HL-60 (cell line): Measurements from ENCODE around the gene MT4.

Experiments
- SPI1 ChIP-seq: IDR thresholded peaks from 2 replicates; pipeline ENCODE4 v1.6.1; 2012; ENCODE audit warnings: low read depth, mild to moderate bottlenecking, borderline replicate concordance
- TF ChIP-seq, protein P1 (sequence below): IDR thresholded peaks from one replicate; pipeline ENCODE4 v1.5.1; 2011; ENCODE audit warnings: low read length, control low read depth, inconsistent platforms; ENCODE audit not compliant: insufficient read depth

DNA sequence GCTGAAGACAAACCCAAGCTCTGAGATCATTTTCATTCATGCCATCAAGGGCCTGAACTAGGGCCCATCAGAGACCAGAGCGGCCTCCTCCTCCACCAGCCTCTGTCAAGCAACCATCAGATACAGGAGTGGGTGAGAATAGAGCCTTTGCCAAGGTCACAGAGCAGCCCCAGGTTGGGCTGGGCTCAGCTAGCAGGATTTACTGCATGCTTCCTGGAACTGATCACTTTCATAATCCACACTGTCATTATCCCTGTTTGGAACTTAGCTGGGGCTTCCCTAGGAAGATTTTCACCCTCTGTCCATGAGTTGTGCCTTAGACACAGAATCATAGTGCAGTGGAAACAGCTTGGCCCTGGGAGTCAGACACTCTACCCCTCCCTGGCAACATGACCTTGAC lies 5.1 kb downstream of the MT4 start:
- TF ChIP-seq, protein P1, sequence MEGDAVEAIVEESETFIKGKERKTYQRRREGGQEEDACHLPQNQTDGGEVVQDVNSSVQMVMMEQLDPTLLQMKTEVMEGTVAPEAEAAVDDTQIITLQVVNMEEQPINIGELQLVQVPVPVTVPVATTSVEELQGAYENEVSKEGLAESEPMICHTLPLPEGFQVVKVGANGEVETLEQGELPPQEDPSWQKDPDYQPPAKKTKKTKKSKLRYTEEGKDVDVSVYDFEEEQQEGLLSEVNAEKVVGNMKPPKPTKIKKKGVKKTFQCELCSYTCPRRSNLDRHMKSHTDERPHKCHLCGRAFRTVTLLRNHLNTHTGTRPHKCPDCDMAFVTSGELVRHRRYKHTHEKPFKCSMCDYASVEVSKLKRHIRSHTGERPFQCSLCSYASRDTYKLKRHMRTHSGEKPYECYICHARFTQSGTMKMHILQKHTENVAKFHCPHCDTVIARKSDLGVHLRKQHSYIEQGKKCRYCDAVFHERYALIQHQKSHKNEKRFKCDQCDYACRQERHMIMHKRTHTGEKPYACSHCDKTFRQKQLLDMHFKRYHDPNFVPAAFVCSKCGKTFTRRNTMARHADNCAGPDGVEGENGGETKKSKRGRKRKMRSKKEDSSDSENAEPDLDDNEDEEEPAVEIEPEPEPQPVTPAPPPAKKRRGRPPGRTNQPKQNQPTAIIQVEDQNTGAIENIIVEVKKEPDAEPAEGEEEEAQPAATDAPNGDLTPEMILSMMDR, result no peak
- TF ChIP-seq SPI1, result no peak
